H9 (cell line): ENCODE measurements around the gene OR2M3. TPM values are rescaled to one million over a fixed set of nuclear protein-coding genes. Genes with fewer than 3 reads are reported as not detected.

Experiments used
- DNase-seq: peaks from one replicate; pipeline ENCODE4 v3.0.0-alpha.2; 2017
- H2AFZ ChIP-seq: one replicate; pipeline ENCODE4 v1.6.1; 2013; ENCODE audit warnings: mild to moderate bottlenecking, low read length, control low read depth, moderate library complexity
- H2AK5ac ChIP-seq: 2 replicates; pipeline ENCODE4 v1.6.1; 2013; ENCODE audit warnings: low read length, control low read depth, mixed read lengths; ENCODE audit not compliant: insufficient read length
- H2BK120ac ChIP-seq: one replicate; pipeline ENCODE4 v1.6.1; 2013; ENCODE audit warnings: low read depth, mild to moderate bottlenecking, low read length, control low read depth, inconsistent platforms; ENCODE audit not compliant: poor library complexity, severe bottlenecking
- H2BK12ac ChIP-seq: 2 replicates; pipeline ENCODE4 v1.6.1; 2013; ENCODE audit warnings: low read length, control low read depth, mixed read lengths, low read depth; ENCODE audit not compliant: insufficient read length
- H2BK15ac ChIP-seq: 2 replicates; pipeline ENCODE4 v1.6.1; 2013; ENCODE audit warnings: low read depth, low read length, control low read depth
- H2BK20ac ChIP-seq: one replicate; pipeline ENCODE4 v1.6.1; 2013; ENCODE audit warnings: low read depth, mild to moderate bottlenecking, low read length, control low read depth, inconsistent platforms; ENCODE audit not compliant: poor library complexity, severe bottlenecking
- H2BK5ac ChIP-seq: 2 replicates; pipeline ENCODE4 v1.6.1; 2013; ENCODE audit warnings: low read length, control low read depth, mixed read lengths; ENCODE audit not compliant: insufficient read length
- H3K14ac ChIP-seq: 2 replicates; pipeline ENCODE4 v1.6.1; 2013; ENCODE audit warnings: low read length, control low read depth; ENCODE audit not compliant: insufficient read depth
- H3K18ac ChIP-seq: 2 replicates; pipeline ENCODE4 v1.6.1; 2013; ENCODE audit warnings: low read depth, mild to moderate bottlenecking, mixed read lengths, low read length, control low read depth; ENCODE audit not compliant: insufficient read length
- H3K23ac ChIP-seq: 2 replicates; pipeline ENCODE4 v1.6.1; 2013; ENCODE audit warnings: low read length, control low read depth, mixed read lengths, low read depth; ENCODE audit not compliant: insufficient read length
- H3K23me2 ChIP-seq: 2 replicates; pipeline ENCODE4 v1.6.1; 2013; ENCODE audit warnings: low read depth, mild to moderate bottlenecking, mixed read lengths, low read length, control low read depth; ENCODE audit not compliant: insufficient read length, poor library complexity, severe bottlenecking
- H3K27ac ChIP-seq: 2 replicates; pipeline ENCODE4 v1.5.1; 2013; ENCODE audit warnings: low read length, control low read depth, mixed read lengths, low read depth; ENCODE audit not compliant: insufficient read length
- H3K27me3 ChIP-seq: 2 replicates; pipeline ENCODE4 v1.6.1; 2013; ENCODE audit warnings: low read length, control low read depth, inconsistent platforms; ENCODE audit not compliant: insufficient read depth
- H3K4ac ChIP-seq: 2 replicates; pipeline ENCODE4 v1.6.1; 2013; ENCODE audit warnings: low read depth, mild to moderate bottlenecking, control low read depth, inconsistent platforms, low read length, moderate library complexity
- H3K4me1 ChIP-seq: 2 replicates; pipeline ENCODE4 v1.6.1; 2013; ENCODE audit warnings: low read length, control low read depth, inconsistent platforms; ENCODE audit not compliant: insufficient read depth
- H3K4me2 ChIP-seq: 2 replicates; pipeline ENCODE4 v1.6.1; 2013; ENCODE audit warnings: low read length, control low read depth, mixed read lengths; ENCODE audit not compliant: insufficient read length, insufficient read depth
- H3K56ac ChIP-seq: 2 replicates; pipeline ENCODE4 v1.6.1; 2013; ENCODE audit warnings: low read depth, mild to moderate bottlenecking, mixed read lengths, low read length, control low read depth; ENCODE audit not compliant: insufficient read length
- H3K79me1 ChIP-seq: 2 replicates; pipeline ENCODE4 v1.6.1; 2013; ENCODE audit warnings: low read depth, mild to moderate bottlenecking, moderate library complexity, low read length, control low read depth, inconsistent platforms; ENCODE audit not compliant: insufficient read depth, poor library complexity, severe bottlenecking
- H3K79me2 ChIP-seq: 2 replicates; pipeline ENCODE4 v1.6.1; 2013; ENCODE audit warnings: low read length, control low read depth, inconsistent platforms; ENCODE audit not compliant: insufficient read depth
- H3K9ac ChIP-seq: 2 replicates; pipeline ENCODE4 v1.6.1; 2013; ENCODE audit warnings: low read length, control low read depth, mixed read lengths; ENCODE audit not compliant: insufficient read length; ENCODE audit errors: extremely low read depth
- H3K9me3 ChIP-seq: one replicate; pipeline ENCODE4 v1.6.1; 2013; ENCODE audit warnings: low read depth, low read length, inconsistent platforms; ENCODE audit not compliant: control insufficient read depth
- H3T11ph ChIP-seq: one replicate; pipeline ENCODE4 v1.6.1; 2013; ENCODE audit warnings: mild to moderate bottlenecking, low read length, control low read depth, inconsistent platforms
- H4K20me1 ChIP-seq: one replicate; pipeline ENCODE4 v1.6.1; 2013; ENCODE audit not compliant: control insufficient read depth, insufficient read length, insufficient read depth
- H4K5ac ChIP-seq: 2 replicates; pipeline ENCODE4 v1.6.1; 2013; ENCODE audit warnings: low read depth, mild to moderate bottlenecking, mixed read lengths, low read length, control low read depth; ENCODE audit not compliant: insufficient read length
- H4K8ac ChIP-seq: replicated peaks from 2 replicates; pipeline ENCODE4 v1.6.1; 2013; ENCODE audit warnings: low read length, control low read depth, mixed read lengths, low read depth; ENCODE audit not compliant: insufficient read length
- H4K91ac ChIP-seq: 2 replicates; pipeline ENCODE4 v1.6.1; 2013; ENCODE audit warnings: low read depth, mild to moderate bottlenecking, moderate library complexity, mixed read lengths, low read length, control low read depth; ENCODE audit not compliant: insufficient read length
- H3K27ac Mint-ChIP-seq, 3 experiments: 2 replicates in 2 of 3; 3 replicates in 1 of 3; pipeline ENCODE4 v1.8.0; 2020 to 2021; ENCODE audit warnings: mixed read lengths in 3 of 3, mild to moderate bottlenecking in 1 of 3, moderate library complexity in 1 of 3
- H3K27me3 Mint-ChIP-seq: 2 replicates; pipeline ENCODE4 v1.8.0; 2021; ENCODE audit warnings: low read depth, mild to moderate bottlenecking, moderate library complexity, mixed read lengths
- H3K36me3 Mint-ChIP-seq, 3 experiments: 2 replicates in 2 of 3; 3 replicates in 1 of 3; pipeline ENCODE4 v1.8.0; 2020 to 2021; ENCODE audit warnings: low read depth in 3 of 3, mixed read lengths in 3 of 3; ENCODE audit not compliant: insufficient read depth in 1 of 3
- H3K4me1 Mint-ChIP-seq, 2 experiments: 2 replicates each; pipeline ENCODE4 v1.8.0; 2020; ENCODE audit warnings: mixed read lengths in 2 of 2
- H3K4me3 Mint-ChIP-seq, 2 experiments: 2 replicates in 1 of 2; 3 replicates in 1 of 2; pipeline ENCODE4 v1.8.0; 2020 to 2021; ENCODE audit warnings: mild to moderate bottlenecking in 2 of 2, mixed read lengths in 2 of 2, moderate library complexity in 1 of 2
- H3K9me3 Mint-ChIP-seq, 2 experiments: 2 replicates in 1 of 2; 3 replicates in 1 of 2; pipeline ENCODE4 v1.8.0; 2020; ENCODE audit warnings: mild to moderate bottlenecking in 2 of 2, mixed read lengths in 2 of 2, moderate library complexity in 1 of 2
- WGBS: extraction: QIAGEN DNeasy Blood & Tissue Kit; methylation state at CpG from one replicate; pipeline ENCODE4 v1.1.7; 2013; ENCODE audit warnings: missing lambda C conversion rate, low lambda C conversion rate, mixed read lengths; ENCODE audit not compliant: insufficient read length; ENCODE audit errors: extremely low coverage; 5-methylcytosine and 5-hydroxymethylcytosine counted together
- total RNA-seq: library from RNA; stranded (reverse); gene quantifications from 2 replicates; pipeline ENCODE4 v1.2.1, GENCODE V29; 2021
- TF ChIP-seq, protein P1 (sequence below): fragments of 200-600 bp; sonication (generic); conservative IDR thresholded peaks from 3 replicates; pipeline ENCODE4 v1.8.0; 2021; ENCODE audit warnings: antibody characterized with exemption, mild to moderate bottlenecking

The OR2M3 gene
- total RNA-seq, 1 experiment from 2014 or later: not detected

DNA sequence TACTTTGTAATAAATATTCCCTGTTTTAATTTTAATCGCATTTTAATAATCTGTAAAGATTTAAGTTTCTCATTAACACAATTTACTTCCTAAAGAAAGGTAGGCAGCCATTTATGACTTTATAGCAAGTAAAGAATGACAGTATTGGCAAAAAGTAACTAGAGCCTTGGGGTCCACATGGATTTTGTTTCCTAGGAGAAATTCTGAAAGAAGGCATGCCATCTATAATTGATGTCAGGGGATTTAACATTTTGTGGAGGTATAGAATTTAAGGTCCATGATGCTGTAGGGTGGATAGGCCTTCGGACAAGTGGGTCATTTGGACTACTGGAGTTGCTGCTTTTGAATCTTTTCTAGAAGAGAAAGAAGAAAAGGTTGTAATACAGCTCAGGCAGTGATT is 34.1 kb downstream of the OR2M3 start, which contains the start of gene OR2M4:
Gene OR2M4, plus strand, starts transcription at position 301 of the 400 bp plus-strand sequence. CDS start 7,512 bp downstream, outside the sequence.
- TF ChIP-seq, protein P1, sequence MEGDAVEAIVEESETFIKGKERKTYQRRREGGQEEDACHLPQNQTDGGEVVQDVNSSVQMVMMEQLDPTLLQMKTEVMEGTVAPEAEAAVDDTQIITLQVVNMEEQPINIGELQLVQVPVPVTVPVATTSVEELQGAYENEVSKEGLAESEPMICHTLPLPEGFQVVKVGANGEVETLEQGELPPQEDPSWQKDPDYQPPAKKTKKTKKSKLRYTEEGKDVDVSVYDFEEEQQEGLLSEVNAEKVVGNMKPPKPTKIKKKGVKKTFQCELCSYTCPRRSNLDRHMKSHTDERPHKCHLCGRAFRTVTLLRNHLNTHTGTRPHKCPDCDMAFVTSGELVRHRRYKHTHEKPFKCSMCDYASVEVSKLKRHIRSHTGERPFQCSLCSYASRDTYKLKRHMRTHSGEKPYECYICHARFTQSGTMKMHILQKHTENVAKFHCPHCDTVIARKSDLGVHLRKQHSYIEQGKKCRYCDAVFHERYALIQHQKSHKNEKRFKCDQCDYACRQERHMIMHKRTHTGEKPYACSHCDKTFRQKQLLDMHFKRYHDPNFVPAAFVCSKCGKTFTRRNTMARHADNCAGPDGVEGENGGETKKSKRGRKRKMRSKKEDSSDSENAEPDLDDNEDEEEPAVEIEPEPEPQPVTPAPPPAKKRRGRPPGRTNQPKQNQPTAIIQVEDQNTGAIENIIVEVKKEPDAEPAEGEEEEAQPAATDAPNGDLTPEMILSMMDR: no peak
- H2BK12ac ChIP-seq: no peak within 1 kb of the TSS
- H3K4ac ChIP-seq: no peak within 1 kb of the TSS
- H2BK20ac ChIP-seq: no peak within 1 kb of the TSS
- no peak within 1 kb of the TSS for H2BK120ac ChIP-seq
- WGBS: no CpG with 5 or more reads among the region's 2 CpGs
- H3K14ac ChIP-seq: no peak within 1 kb of the TSS
- peaks cover 46% of the 10 kb centered on the region for H3K9me3 ChIP-seq
- no peak within 1 kb of the TSS for H3K27ac Mint-ChIP-seq
- H3K27ac ChIP-seq: no peak within 1 kb of the TSS
- no peak for DNase-seq
- H3K23me2 ChIP-seq: no peaks in the 10 kb centered on the region
- H3K27me3 ChIP-seq: no peaks in the 10 kb centered on the region
- H3K27me3 Mint-ChIP-seq: no peaks in the 10 kb centered on the region
- H4K91ac ChIP-seq: no peak within 1 kb of the TSS
- no peak within 1 kb of the TSS for H4K8ac ChIP-seq
- no peak within 1 kb of the TSS for H3K4me2 ChIP-seq
- no peak within 1 kb of the TSS for H2AFZ ChIP-seq
- peaks cover 9 to 31% (median 10%) of the 10 kb centered on the region in 3 experiments; a peak in 6 of 7 replicates for H3K36me3 Mint-ChIP-seq
- H3K9ac ChIP-seq: no peak within 1 kb of the TSS
- no peak within 1 kb of the TSS for H3T11ph ChIP-seq
- no peak within 1 kb of the TSS for H2BK5ac ChIP-seq
- H2BK15ac ChIP-seq: no peak within 1 kb of the TSS
- peaks cover 86 to 95% of the 10 kb centered on the region in 2 experiments for H3K9me3 Mint-ChIP-seq
- no peak within 1 kb of the TSS for H3K4me3 Mint-ChIP-seq
- H4K20me1 ChIP-seq: no peaks in the 10 kb centered on the region
- no peak within 1 kb of the TSS for H3K18ac ChIP-seq
- H3K4me1 ChIP-seq: no peaks in the 10 kb centered on the region
- H3K23ac ChIP-seq: no peak within 1 kb of the TSS
- H3K4me1 Mint-ChIP-seq: no peaks in the 10 kb centered on the region
- H2AK5ac ChIP-seq: no peak within 1 kb of the TSS
- H3K79me1 ChIP-seq: no peaks in the 10 kb centered on the region
- no peak within 1 kb of the TSS for H4K5ac ChIP-seq
- no peak within 1 kb of the TSS for H3K56ac ChIP-seq
- no peaks in the 10 kb centered on the region for H3K79me2 ChIP-seq
